Measurements from ENCODE around the gene RNF13.
A peak's percentile ranks its signal among the peaks of the same experiment; 100 is the strongest.

The RNF13 gene

DNA sequence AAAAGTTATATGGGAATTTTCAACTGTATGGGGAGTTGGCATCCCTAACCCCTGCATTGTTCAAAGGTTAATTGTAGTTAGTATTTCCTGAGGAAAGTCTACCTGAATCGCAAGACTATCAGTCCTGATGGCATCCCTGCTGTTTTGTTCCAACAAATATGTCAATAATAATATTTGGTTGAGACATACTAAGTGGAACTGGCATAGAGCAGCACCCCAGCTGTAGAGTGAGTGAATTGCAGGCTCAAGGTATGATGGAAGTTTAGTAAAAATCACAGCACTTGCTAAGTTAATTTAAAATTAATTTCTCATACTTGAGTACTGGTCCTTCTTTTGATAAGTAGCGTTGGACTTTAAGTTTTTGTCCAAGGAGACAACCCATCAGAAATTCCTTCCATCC lies 42.8 kb upstream of the RNF13 start:
- TF ChIP-seq, protein P1, sequence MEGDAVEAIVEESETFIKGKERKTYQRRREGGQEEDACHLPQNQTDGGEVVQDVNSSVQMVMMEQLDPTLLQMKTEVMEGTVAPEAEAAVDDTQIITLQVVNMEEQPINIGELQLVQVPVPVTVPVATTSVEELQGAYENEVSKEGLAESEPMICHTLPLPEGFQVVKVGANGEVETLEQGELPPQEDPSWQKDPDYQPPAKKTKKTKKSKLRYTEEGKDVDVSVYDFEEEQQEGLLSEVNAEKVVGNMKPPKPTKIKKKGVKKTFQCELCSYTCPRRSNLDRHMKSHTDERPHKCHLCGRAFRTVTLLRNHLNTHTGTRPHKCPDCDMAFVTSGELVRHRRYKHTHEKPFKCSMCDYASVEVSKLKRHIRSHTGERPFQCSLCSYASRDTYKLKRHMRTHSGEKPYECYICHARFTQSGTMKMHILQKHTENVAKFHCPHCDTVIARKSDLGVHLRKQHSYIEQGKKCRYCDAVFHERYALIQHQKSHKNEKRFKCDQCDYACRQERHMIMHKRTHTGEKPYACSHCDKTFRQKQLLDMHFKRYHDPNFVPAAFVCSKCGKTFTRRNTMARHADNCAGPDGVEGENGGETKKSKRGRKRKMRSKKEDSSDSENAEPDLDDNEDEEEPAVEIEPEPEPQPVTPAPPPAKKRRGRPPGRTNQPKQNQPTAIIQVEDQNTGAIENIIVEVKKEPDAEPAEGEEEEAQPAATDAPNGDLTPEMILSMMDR (IDR thresholded peaks at IDR 0.05; ENCODE audit: low read depth, low read length), result no peak
- H3K4me3 ChIP-seq (ENCODE audit: low read depth, low read length), result no peak overlapping the region

DNA sequence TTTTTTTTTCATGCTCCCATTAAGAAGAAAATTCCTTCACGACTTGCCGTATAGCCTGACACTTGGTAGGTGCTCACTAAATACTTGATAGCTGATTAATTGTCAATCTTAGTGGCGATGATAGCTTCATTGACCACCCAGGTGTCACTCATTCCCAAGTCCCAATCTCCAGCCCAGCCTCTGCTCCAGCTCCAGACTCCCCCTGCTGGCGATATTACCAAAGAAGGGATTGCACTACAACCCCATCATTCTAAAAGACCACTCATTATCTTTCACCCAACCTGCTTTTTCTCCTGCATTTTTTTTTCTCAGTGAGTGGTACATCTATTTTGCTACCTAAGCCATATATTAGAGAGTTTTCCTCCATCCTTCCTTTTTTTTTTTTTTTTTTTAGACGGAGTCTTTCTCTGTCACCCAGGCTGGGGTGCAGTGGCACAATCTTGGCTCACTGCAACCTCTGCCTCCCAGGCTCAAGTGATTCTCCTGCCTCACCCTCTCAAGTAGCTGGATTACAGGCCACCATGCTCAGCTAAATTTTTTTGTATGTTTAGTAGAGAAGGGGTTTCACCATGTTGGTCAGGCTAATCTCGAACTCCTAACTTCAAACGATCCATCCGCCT lies 41.3 kb upstream of the RNF13 start:
- H3K4me3 ChIP-seq (ENCODE audit: low read depth, low read length), result no peak overlapping the region
- TF ChIP-seq, protein P1 (IDR thresholded peaks at IDR 0.05; ENCODE audit: low read depth, low read length), result peak; percentile 76

DNA sequence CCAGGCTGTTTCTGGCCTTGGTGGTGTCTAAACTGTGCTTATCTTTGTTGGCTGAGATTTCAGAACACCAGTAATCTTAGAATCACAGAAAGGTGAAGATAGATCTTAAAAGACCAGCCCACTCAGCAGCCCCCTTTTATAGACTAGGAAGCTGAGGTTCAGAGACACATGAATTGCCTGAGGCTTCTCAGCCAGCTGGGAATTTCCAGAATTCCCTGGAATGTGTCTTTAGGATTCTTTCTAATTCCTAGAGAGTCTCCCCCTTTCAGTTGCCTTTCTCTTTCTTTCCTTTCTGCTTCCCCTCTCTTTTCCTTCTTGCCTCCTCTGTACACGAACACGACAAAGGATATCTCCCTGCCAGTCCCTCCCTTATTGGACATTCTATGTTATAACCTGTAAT lies 40.2 kb upstream of the RNF13 start:
- H3K4me3 ChIP-seq (ENCODE audit: low read depth, low read length), result no peak overlapping the region
- TF ChIP-seq, protein P1 (IDR thresholded peaks at IDR 0.05; ENCODE audit: low read depth, low read length), result no peak

DNA sequence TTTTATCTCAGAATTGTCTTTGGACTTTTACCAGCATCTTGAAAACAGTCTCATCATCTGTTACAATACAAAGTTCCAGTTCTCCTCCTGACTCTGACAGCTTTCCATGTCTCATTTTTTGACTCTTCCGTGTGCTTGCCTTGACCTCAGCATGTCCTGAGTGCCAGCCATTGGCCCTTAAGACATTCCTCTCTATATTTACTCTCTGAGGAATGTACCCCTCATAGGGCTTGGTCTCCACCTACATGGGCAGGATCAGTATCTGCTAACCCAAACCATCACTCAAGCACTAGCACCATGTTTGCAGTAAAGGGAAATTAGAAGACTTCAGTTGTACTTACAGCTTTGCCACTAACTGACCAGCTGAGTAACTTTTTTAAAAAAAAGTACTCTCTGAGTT lies 36.8 kb upstream of the RNF13 start:
- H3K4me3 ChIP-seq (ENCODE audit: low read depth, low read length), result no peak overlapping the region
- TF ChIP-seq, protein P1 (IDR thresholded peaks at IDR 0.05; ENCODE audit: low read depth, low read length), result no peak

DNA sequence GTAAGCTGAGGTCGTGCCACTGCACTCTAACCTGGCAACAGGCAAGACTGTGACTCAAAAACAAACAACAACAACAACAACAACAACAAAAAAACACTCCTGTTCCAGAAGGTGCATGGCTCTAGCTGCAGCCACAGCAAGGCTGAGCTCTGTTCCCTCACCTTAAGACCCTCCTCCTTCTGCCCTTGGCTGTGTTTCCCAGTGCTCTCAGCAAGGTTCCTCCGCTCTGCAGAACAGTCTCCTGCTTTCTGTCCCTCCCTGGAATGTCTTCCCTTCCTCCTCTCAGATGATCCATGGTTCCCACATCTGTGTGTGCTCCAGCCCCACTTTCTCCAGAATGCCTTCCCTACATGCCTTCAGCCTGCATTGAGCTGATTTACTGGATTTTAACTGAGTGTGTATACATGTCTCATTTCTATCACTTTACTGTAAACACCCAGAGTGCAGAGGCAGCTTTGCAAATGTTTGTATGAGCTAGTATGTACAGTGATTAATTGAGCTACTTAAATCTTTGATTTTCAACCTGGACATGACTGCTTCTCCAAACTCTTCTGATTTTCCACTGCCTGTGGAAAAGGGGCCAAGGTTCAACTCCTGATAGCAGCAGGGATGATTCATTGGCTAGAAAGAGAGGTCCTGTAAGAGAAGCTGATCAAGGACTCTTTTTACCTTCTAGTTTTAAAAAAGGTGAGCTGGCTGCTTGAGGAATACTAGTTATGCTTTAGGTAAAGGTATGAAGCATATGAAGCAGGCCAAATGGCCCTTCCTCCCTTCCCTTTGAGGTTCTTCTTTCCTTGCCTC lies 35.4 kb upstream of the RNF13 start:
- TF ChIP-seq, protein P1 (IDR thresholded peaks at IDR 0.05; ENCODE audit: low read depth, low read length), result no peak
- no peak overlapping the region for H3K4me3 ChIP-seq (ENCODE audit: low read depth, low read length)

DNA sequence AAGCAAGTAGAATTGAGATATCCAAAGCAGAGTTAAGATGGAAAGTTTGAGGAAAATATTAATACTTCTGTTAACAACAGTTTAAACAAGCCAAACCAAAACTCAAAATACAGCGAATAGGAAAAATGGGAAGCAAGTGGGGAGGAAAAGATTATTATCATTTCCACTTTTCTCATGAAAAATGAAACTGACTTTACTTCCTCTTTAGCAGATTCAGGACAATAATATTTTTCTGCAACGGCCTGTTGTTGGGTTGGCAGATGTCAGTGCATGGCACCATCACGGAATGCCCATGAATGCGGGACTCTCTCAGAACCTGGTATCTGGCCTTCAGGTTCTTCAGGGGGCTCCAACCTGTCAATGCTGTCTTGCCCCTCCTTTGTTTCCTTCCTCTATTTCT lies 31.8 kb upstream of the RNF13 start:
- H3K4me3 ChIP-seq (ENCODE audit: low read depth, low read length), result no peak overlapping the region
- TF ChIP-seq, protein P1 (IDR thresholded peaks at IDR 0.05; ENCODE audit: low read depth, low read length), result no peak

DNA sequence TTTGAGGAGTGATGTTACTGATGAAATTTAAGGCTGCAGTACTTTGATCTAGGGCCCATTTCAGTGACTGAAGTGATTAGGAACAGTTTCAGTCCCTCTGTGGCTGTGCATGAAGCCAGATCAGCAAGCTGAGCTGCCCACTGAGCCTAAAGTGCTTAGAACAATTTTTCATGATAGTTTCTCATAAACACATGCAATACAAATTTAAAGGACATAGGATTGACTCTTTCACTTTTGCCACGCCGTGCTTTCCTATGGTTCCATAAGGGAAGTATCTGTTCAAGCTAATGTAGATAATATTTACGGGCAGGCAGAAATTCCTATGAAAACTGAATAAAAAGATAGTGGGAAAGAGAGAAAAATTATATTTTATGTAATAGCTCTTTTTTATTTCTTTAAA lies 31.3 kb upstream of the RNF13 start:
- TF ChIP-seq, protein P1 (IDR thresholded peaks at IDR 0.05; ENCODE audit: low read depth, low read length), result no peak
- H3K4me3 ChIP-seq (ENCODE audit: low read depth, low read length), result no peak overlapping the region
